K562 (cell line): ENCODE data around the gene SERAC1. TPM values are rescaled to one million over a fixed set of nuclear protein-coding genes. Genes with fewer than 3 reads are reported as not detected.
A peak's percentile ranks its signal among the peaks of the same experiment; 100 is the strongest.

Experiments
- ARID1B ChIP-seq: fragments of 450-650 bp; IDR thresholded peaks from 2 replicates; pipeline ENCODE4 v1.6.1; 2016; ENCODE audit warnings: antibody characterized with exemption, mild to moderate bottlenecking, inconsistent platforms
- CTCF ChIP-seq, 3 experiments: IDR thresholded peaks in 2 of 3; conservative IDR thresholded peaks in 1 of 3; 2 replicates each; pipeline ENCODE4 v1.5.1; 2011 to 2012; ENCODE audit warnings: low read length in 3 of 3, mild to moderate bottlenecking in 3 of 3, control low read depth in 2 of 3, improper control_type of control experiment in 1 of 3, inconsistent platforms in 1 of 3, low read depth in 1 of 3, mixed read lengths in 1 of 3, moderate library complexity in 1 of 3; ENCODE audit not compliant: insufficient read depth in 2 of 3
- FOXA3 ChIP-seq, 2 experiments: fragments of 450-650 bp in 1 of 2; sonication (generic) in 1 of 2; formaldehyde crosslinking; IDR thresholded peaks in 1 of 2; conservative IDR thresholded peaks in 1 of 2; 2 replicates each; pipeline versions ENCODE4 v1.4.0 to v1.8.0; 2020 to 2022; ENCODE audit warnings: mild to moderate bottlenecking in 2 of 2, missing genetic modification reagents in 1 of 2
- MBD1 ChIP-seq: fragments of 250-450 bp; sonication (Bioruptor Pico); IDR thresholded peaks from 2 replicates; pipeline ENCODE4 v1.8.0; 2022; ENCODE audit warnings: inconsistent platforms
- MYNN ChIP-seq, 2 experiments: sonication (generic); formaldehyde crosslinking in 1 of 2; IDR thresholded peaks; 2 replicates each; pipeline versions ENCODE4 v1.5.0 to v1.6.1; 2016 to 2020; ENCODE audit warnings: antibody characterized with exemption in 1 of 2, missing genetic modification reagents in 1 of 2
- RAD21 ChIP-seq, 2 experiments: fragments of 250-450 bp in 1 of 2; fragments of 450-650 bp in 1 of 2; sonication (Bioruptor Pico) in 1 of 2; formaldehyde crosslinking in 1 of 2; IDR thresholded peaks in 1 of 2; conservative IDR thresholded peaks in 1 of 2; 2 replicates each; pipeline versions ENCODE4 v1.4.0 to v1.8.0; 2020 to 2022; ENCODE audit warnings: mild to moderate bottlenecking in 2 of 2, moderate library complexity in 1 of 2
- RCOR1 ChIP-seq, 2 experiments: IDR thresholded peaks; 2 replicates each; pipeline ENCODE4 v1.6.1; 2012; ENCODE audit warnings: low read depth in 2 of 2, low read length in 2 of 2, borderline replicate concordance in 1 of 2, improper control_type of control experiment in 1 of 2
- REST ChIP-seq, 2 experiments: fragments of 450-650 bp; formaldehyde crosslinking in 1 of 2; IDR thresholded peaks; 2 replicates each; pipeline versions ENCODE4 v1.4.0 to v1.6.1; 2014 to 2020; ENCODE audit warnings: mild to moderate bottlenecking in 2 of 2, borderline replicate concordance in 1 of 2, low read depth in 1 of 2
- STAG1 ChIP-seq: sonication (generic); formaldehyde crosslinking; IDR thresholded peaks from 2 replicates; pipeline ENCODE4 v1.5.0; 2020; ENCODE audit warnings: missing genetic modification reagents, borderline replicate concordance
- YY1 ChIP-seq, 3 experiments: IDR thresholded peaks; 2 replicates each; pipeline ENCODE4 v1.6.1; 2011; ENCODE audit warnings: low read length in 2 of 3, mild to moderate bottlenecking in 2 of 3, moderate library complexity in 2 of 3, borderline replicate concordance in 1 of 3, control low read depth in 1 of 3, low read depth in 1 of 3; ENCODE audit not compliant: insufficient read depth in 3 of 3, insufficient replicate concordance in 2 of 3, control insufficient read depth in 1 of 3, insufficient read length in 1 of 3; ENCODE audit errors: extremely low read depth in 1 of 3
- ZFP30 ChIP-seq: fragments of 250-450 bp; sonication (Bioruptor Pico); IDR thresholded peaks from 2 replicates; pipeline ENCODE4 v1.8.0; 2022; ENCODE audit warnings: moderate library complexity, mild to moderate bottlenecking, inconsistent platforms, borderline replicate concordance
- ZNF354B ChIP-seq: fragments of 250-450 bp; sonication (Bioruptor Pico); IDR thresholded peaks from 2 replicates; pipeline ENCODE4 v1.4.0; 2020
- polyA plus RNA-seq, 8 experiments: library from polyadenylated mRNA; depleted of rRNA in 4 of 8; stranded (reverse) in 5 of 8; unstranded in 3 of 8; fragments of >200 nt; fragmentation: Nextera tagmentation in 2 of 8; fragmentation: Illumina TruSeq in 1 of 8; extraction: Ambion mirVana in 2 of 8; extraction: Trizol in 1 of 8; gene quantifications; 2 replicates each; pipeline versions ENCODE4 v1.2.1 to v1.2.3, GENCODE V29; 2011 to 2014; ENCODE audit warnings: inconsistent platforms in 1 of 8, missing spikeins in 1 of 8
- total RNA-seq, 7 experiments: library from RNA; depleted of rRNA in 6 of 7; stranded (reverse); fragments of >200 nt in 6 of 7; fragmentation: Illumina TruSeq in 2 of 7; extraction: Trizol in 2 of 7; gene quantifications; 2 replicates each; pipeline versions ENCODE4 v1.2.1 to v1.2.3, GENCODE V29; 2011 to 2021; ENCODE audit warnings: low replicate concordance in 1 of 7

The SERAC1 gene
- total and polyA plus RNA-seq, 9 of the 15 experiments (the other 6 are each of a cell fraction or from before 2014, with no cell fraction given): 1.8 to 6.2 (median 2.8) TPM

GRCh38 chr6:158072083-158072721 lies 95.9 kb downstream of the SERAC1 start (continued):
- no peak for TF ChIP-seq ZFP30
- TF ChIP-seq MYNN (IDR thresholded peaks at IDR 0.05): peak; percentile 42; the same call in 1 of the 2 replicates
- TF ChIP-seq MYNN (CRISPR knock-in tag; IDR thresholded peaks at IDR 0.05): no peak
- peak in 1 of 2 experiments; percentile 48; a peak in 1 of 4 replicates for TF ChIP-seq RCOR1 (IDR thresholded peaks at IDR 0.05; ENCODE audit: borderline replicate concordance in 1 of 2, low read depth in 2 of 2, low read length in 2 of 2)
- TF ChIP-seq STAG1: peak; percentile 81; the same call in 1 of the 2 replicates
- TF ChIP-seq RAD21 (CRISPR knock-in tag; conservative IDR thresholded peaks at IDR 0.05 in 1 of 2, IDR thresholded peaks at IDR 0.05 in 1 of 2): peak; percentile 96 to 98
- 0 out of 2 replicates have a peak, but pooled peaks have one; percentile 41 for TF ChIP-seq MBD1
- peak; percentile 86 to 98 (median 96) for TF ChIP-seq CTCF (IDR thresholded peaks at IDR 0.05 in 2 of 3, conservative IDR thresholded peaks at IDR 0.05 in 1 of 3; ENCODE audit: insufficient read depth in 2 of 3, low read depth in 1 of 3, low read length in 3 of 3)
- peak; percentile 92 for TF ChIP-seq REST (IDR thresholded peaks at IDR 0.05; ENCODE audit: borderline replicate concordance)
- TF ChIP-seq REST (CRISPR knock-in tag; IDR thresholded peaks at IDR 0.05; ENCODE audit: low read depth): no peak
- 0 out of 2 replicates have a peak, but pooled peaks have one; percentile 29 for TF ChIP-seq ARID1B
- no peak for TF ChIP-seq FOXA3 (CRISPR knock-in tag; conservative IDR thresholded peaks at IDR 0.05 in 1 of 2, IDR thresholded peaks at IDR 0.05 in 1 of 2)
- peak in 1 of 3 experiments; percentile 11 for TF ChIP-seq YY1 (IDR thresholded peaks at IDR 0.05; ENCODE audit: borderline replicate concordance in 1 of 3, control insufficient read depth in 1 of 3, extremely low read depth in 1 of 3, insufficient read depth in 3 of 3, insufficient read length in 1 of 3, insufficient replicate concordance in 2 of 3, low read depth in 1 of 3, low read length in 2 of 3)
- no peak for TF ChIP-seq ZNF354B
